Measurements from ENCODE around the gene CDK5.

Gene CDK5

DNA sequence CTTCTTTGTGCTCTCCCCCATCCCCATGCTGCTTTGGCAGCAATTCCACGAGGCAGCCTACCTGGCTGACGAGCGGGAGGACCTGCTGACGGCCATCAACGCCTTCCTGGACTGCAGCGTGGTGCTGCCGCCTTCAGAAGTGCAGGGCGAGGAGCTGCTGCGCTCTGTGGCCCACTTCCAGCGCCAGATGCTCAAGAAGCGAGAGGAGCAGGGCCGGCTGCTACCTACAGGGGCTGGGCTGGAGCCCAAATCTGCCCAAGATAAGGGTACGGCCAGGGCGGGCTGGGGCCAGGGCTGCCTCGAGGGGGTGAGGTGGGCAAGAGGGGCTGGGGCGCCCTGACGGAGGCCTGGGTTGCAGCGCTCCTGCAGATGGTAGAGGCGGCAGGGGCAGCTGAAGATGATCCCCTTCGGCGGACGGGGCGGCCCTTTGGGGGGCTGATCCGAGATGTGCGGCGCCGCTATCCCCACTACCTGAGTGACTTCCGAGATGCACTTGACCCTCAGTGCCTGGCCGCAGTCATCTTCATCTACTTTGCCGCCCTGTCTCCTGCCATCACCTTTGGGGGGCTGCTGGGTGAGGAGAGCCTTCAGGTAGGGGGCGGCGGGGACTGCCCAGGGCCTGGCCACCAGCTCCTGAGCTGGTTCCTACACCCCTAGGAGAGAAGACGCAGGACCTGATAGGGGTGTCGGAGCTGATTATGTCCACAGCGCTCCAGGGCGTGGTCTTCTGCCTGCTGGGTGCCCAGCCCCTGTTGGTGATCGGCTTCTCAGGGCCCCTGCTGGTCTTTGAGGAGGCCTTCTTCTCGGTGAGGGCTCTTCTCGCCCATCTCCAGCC lies 13.6 kb upstream of the CDK5 start:
- DNase-seq: no peak

DNA sequence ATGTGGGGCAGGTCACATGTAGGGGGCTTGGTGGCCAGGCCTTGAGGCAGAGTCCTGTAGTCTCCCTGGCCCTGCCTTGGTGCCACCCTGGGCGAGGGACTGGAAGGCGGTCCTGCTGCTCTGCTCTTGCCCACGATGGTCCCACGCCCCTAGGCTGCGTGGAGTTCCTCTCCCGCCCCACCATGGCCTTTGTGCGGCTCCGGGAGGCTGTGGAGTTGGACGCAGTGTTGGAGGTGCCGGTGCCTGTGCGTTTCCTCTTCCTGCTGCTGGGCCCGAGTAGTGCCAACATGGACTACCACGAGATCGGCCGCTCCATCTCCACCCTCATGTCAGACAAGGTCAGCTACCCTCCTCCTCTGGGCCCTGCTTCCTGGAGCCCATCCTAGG lies 12.9 kb upstream of the CDK5 start:
- no peak for DNase-seq

DNA sequence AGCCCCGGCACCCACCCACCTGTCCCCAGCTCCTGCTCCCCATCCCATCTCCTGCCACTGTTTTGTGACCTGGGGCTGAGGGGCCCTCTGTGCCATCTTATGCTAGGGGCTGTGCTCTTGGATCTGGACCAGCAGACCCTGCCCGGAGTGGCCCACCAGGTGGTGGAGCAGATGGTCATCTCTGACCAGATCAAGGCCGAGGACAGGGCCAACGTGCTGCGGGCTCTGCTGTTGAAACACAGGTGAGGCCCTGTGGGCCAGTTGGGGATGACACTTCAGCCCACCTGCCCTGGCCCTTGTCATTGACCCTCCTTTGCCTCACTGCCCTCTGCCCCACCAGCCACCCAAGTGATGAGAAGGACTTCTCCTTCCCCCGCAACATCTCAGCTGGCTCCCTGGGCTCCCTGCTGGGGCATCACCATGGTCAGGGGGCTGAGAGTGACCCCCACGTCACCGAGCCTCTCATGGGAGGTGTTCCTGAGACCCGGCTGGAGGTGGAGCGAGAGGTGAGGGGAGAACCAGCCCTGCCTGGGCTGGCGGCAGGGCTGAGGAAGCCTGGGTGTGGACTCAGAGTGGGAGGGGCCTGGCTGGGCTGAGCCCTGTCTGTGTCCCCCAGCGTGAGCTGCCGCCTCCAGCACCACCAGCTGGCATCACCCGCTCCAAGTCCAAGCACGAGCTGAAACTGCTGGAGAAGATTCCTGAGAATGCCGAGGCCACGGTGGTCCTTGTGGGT lies 12.3 kb upstream of the CDK5 start:
- DNase-seq: no peak

DNA sequence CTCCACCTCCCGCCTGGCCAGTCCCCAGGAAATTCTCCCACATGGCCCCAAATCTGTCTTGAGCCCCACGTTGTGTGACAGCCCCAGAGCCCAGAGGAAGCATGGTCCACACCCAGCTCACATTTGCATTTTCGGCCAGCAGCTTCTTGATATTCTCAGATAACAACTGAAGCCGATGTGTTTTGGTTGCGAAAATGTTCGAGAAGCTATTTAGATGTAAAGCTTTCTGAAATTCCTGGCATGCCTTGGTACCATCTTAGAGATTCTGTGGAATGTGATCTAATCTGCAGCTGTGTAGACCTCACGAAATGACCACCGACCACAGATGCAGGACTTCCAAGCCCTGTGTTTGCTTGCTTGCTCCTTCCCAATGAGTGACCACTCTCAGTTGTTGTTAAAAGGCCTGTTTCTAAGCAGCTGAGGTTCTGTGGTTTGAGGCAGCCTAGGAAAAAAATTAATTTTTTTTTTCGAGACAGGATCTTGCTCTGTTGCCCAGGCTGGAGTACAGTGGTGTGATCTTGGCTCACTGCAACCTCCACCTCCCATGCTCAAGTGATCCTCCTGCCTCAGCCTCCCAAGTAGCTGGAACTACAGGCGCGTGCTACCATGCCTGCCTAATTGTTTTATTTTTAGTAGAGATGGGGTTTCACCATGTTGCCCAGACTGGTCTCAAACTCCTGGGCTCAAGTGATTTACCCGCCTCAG lies 10.5 kb upstream of the CDK5 start:
- DNase-seq: no peak

GRCh38 chr7:151066273-151066974 lies 8.7 kb upstream of the CDK5 start:
- no peak for DNase-seq

DNA sequence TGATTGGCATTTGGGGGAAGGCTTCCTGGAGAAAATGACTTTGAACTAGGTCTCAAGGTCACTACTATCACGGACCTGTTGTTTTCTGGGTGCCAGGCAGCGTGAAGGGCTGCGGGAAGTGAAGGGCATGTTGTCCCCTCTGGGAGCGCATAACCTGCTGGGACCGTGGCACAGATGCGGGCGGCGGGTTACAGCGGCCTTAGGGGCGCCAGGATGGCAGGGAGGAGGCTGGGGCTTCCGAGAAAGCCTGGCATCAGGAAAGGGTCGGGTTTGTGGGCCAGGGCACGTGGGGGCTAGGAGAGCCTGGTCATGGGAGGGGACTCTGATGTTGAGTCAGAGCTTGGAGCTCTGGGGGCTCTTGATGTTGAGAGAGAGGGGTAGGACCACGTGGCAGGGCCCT lies 7.8 kb upstream of the CDK5 start:
- DNase-seq: no peak

DNA sequence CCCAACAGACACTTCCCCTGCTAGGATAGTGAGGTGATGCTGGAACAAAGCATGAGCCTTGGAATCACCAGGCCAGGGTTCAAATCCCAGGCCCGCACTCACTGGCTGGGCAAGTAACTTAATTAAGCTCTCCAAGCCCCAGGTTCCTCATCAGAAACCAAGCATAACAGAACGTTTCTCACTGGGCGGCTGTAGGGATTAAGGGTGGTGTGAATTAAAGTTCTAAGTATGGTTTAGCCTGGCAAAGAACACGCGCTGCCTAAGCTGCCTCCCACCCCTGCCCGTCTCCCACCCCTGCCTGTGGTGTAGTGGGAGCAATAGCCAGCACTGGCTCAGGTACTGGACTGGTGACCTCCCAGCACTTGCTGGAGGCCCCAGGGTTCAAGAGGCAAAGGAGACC lies 7.3 kb upstream of the CDK5 start:
- no peak for DNase-seq

- DNase-seq: no peak
Observed at GRCh38 chr7:151064454-151064853, 6.8 kb upstream of the CDK5 start.

- no peak for DNase-seq
Observed at GRCh38 chr7:151063212-151063561, 5.5 kb upstream of the CDK5 start.

- DNase-seq: no peak
Observed at GRCh38 chr7:151062399-151063211, 4.9 kb upstream of the CDK5 start.

- DNase-seq: no peak
Observed at GRCh38 chr7:151062111-151062398, 4.4 kb upstream of the CDK5 start.

DNA sequence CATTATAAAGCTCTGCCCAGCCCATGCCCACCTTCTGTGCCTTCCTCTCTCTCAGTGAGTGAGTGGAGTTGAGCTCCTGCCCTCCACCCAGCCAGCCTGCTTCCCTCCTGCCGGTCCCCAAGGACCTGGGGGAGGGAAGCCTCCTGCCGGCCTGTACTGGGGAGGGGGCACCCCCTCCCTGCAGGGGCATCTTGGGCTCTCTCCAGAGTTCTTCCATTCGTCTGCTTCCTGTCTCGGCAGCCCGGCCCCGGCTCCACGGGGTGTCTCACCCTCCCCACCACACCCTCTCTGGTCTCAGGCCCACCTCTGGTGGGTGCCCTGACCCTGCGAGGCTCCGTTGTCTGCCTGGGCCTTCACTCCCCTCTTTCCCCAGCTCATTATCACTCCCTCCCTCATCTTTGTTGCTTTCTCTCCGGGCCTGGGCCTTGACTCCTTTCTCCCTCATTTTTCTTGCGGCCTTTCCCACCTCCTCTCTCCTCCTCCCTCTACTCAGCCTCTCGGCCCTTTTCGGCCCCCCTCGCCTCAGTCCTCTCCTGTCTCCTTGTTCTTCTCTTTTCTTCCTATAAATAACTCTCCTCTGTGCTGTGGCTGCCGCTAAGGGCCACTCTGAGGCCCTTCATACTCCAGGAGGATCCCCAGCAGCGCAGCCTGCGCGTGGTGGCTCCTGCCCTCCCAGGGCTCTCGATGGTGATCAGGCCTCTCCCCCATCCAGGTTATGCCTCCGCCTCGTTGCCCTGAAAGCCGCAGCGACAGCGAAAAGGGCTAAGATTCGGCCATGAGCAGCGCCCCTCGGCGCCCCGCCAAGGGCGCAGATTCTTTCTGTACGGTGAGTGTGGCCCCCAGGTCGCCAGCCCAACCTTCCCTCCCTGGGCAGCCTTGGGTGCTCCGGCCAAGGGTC lies 3.8 kb upstream of the CDK5 start:
- no peak for DNase-seq

DNA sequence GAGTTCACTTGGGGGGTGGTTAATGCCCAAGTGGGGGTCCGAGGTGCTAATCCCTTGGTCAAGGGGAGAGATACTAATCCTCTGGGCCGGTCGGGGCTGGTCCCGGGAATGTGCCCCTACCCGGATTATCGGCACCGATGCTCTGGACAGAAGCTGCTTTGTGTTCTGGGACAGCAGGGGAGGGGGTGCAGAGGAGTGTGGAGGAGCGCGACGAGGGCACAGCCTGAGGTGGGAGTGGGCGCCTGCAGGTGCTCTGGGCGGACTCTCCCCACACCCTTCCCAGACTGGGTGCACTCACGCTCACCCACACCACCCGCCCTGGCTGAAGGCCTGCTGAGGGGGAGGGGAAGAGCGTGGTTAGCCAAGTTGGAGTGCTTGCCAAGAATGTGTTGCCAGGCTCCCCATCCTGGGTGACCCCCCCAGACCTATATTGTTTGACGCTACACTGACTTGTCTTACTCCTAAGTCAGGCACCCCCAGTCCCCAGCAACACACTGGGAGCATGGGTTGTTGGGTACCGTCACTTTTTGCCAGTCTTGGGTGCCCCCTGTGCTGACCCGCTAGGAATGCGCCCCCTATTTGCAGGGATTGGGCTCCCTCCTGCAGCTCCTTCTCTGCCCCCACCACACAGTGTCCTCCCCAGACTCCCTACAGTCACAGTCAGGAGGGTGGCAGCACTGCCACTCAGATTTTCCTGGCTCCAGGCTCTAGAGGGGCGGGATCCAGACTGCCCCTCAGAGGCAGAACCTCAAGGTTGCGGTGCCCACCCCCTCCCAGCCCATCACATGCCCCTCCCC lies 2.9 kb upstream of the CDK5 start:
- DNase-seq: peak; percentile 82

- no peak for DNase-seq
Observed at GRCh38 chr7:151060113-151060415, 2.4 kb upstream of the CDK5 start.

DNA sequence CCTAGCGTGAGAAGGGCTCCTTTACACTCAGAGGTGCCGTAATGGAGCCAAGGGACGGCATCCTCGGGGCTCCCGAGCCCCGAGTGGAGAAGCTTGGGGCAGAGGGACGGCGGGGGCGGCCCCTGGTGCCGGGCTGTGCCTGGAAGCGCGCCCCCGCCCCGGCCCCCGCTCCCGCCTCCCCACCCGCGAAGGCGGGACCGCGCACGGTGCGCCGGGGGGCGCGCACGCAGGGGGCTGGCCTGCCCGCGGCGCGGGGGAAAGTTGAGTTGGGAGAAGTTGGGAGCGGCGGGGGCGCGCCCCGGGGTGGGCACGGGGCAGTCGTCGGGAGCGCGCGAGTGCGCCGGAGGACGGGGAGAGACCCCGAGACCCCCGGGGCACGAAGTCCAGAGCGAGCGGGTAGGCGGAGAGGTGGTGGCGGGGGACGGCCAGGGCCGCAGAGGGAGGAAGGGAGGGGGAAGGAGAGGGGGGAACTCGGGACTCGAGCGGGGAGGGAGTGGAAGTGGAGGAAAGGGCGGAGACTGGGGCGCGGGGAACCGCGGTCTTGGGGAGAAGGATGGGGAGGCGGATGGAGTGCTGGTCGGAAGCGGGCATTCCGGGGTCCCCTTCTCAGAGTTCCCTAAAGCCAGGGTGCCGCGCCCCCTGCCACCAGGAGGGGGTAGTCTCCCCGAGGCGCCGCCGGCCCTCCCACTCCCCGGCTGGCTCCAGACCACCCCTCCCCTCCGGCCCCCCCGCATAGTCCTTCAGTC lies 1.8 kb upstream of the CDK5 start, which contains the start of gene SLC4A2:
Gene SLC4A2, plus strand, starts transcription at position 223 of the 746 bp plus-strand sequence. CDS start 2,399 bp downstream, outside the sequence.
- peak; percentile 85 for DNase-seq

- peak; percentile 16 for DNase-seq
Observed at GRCh38 chr7:151058781-151059366, 1.2 kb upstream of the CDK5 start.

DNA sequence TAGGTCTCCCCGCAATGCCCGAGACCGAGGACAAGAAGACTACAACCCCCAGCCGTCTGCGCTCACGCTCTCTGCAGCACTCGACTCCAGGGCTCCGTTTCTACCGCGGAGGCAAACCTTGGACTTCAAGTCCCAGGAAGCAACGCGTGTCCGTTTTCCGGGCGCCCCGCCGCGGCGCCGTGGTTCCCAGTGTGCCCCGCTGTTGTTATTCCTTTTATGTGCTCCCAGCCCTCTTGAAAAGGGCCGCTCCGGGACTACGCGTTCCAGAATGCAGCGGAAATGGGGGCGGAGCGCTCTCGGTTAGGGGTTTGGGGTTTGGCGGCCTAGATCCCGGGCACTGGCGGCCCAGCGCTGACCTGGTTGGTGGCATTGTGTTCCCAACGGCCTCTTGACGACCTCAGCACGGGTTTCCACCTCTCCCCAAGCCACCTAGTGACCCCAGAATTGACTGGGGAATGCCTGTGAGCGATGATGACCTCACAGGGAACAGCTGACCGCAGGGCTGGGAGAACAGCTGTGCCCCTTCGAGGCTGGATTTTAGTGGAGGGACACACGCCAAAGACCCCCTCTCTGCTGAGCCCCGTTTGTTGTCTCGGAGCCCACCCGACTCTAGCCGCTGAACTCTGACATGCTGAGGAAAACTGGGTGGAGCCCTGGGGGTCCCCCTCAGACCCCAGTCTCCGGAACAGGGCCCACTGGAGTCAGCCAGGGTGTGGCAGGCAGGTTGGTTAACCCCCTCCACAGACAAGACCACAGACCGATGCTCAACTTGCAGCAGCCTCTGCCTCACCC lies 488 bp upstream of the CDK5 start:
- peak; percentile 100 for DNase-seq

GRCh38 chr7:151056666-151057505 lies 811 bp downstream of the CDK5 start:
- DNase-seq: no peak
